ENCODE measurements around the gene TCN1. TPM values are rescaled to one million over a fixed set of nuclear protein-coding genes. Genes with fewer than 3 reads are reported as not detected.

Gene TCN1
- total RNA-seq, 4 donors from 2014 or later: not detected

DNA sequence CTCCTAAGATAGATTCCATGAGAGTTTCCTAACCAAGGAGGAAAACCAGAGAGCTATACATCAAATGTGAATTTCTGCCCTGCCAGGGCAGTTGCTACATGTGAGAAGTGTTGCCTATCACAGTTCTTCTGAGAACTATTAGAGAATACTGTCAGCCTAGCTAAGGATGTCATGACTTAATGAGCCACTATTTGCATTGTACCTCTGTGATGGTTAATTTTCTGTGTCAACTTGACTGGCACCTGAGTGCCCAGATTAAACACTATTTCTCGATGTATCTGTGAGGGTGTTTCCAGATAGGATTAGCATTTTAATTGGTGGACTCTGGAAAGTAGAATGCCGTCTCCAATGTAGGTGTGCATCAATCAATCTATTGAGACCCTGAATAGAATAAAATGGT, 1.7 kb upstream of the TCN1 start:
- peaks cover 0 to 5% (median 0%) of the 10 kb centered on the region in 4 donors for H3K9me3 ChIP-seq
- no peak overlapping the region for H3K27ac ChIP-seq
- no peaks in the 10 kb centered on the region for H3K27me3 ChIP-seq
- H3K4me1 ChIP-seq: no peaks in the 10 kb centered on the region
- no peaks in the 10 kb centered on the region for H3K36me3 ChIP-seq
- TF ChIP-seq POLR2A (IDR thresholded peaks at IDR 0.05): no peak
- TF ChIP-seq, protein P1, sequence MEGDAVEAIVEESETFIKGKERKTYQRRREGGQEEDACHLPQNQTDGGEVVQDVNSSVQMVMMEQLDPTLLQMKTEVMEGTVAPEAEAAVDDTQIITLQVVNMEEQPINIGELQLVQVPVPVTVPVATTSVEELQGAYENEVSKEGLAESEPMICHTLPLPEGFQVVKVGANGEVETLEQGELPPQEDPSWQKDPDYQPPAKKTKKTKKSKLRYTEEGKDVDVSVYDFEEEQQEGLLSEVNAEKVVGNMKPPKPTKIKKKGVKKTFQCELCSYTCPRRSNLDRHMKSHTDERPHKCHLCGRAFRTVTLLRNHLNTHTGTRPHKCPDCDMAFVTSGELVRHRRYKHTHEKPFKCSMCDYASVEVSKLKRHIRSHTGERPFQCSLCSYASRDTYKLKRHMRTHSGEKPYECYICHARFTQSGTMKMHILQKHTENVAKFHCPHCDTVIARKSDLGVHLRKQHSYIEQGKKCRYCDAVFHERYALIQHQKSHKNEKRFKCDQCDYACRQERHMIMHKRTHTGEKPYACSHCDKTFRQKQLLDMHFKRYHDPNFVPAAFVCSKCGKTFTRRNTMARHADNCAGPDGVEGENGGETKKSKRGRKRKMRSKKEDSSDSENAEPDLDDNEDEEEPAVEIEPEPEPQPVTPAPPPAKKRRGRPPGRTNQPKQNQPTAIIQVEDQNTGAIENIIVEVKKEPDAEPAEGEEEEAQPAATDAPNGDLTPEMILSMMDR (IDR thresholded peaks at IDR 0.05): no peak
- no peak overlapping the region for H3K4me3 ChIP-seq
- DNase-seq: no peak

DNA sequence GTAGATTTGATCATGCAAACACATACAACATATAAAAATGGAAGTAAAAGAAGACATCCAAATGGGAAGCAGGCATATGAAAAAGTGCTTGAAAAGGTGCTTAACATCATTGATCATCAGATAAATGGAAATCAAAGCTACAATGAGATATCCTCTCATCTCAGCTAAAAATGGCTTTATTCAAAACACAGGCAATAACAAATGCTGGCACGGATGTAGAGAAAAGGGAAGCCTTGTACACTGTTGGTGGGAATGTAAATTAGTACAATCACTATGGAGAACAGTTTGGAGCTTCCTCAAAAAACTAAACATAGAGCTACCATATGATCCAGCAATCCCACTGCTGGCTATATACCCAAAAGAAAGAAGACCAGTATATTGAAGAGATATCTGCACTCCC, 549 bp upstream of the TCN1 start:
- no peaks in the 10 kb centered on the region for H3K4me1 ChIP-seq
- no peak for DNase-seq
- H3K27me3 ChIP-seq: no peaks in the 10 kb centered on the region
- no peak for TF ChIP-seq POLR2A (IDR thresholded peaks at IDR 0.05)
- TF ChIP-seq, protein P1 (IDR thresholded peaks at IDR 0.05): no peak
- no peak overlapping the region for H3K4me3 ChIP-seq
- peaks cover 0 to 5% (median 0%) of the 10 kb centered on the region in 4 donors for H3K9me3 ChIP-seq
- no peak overlapping the region for H3K27ac ChIP-seq
- H3K36me3 ChIP-seq: no peaks in the 10 kb centered on the region

DNA sequence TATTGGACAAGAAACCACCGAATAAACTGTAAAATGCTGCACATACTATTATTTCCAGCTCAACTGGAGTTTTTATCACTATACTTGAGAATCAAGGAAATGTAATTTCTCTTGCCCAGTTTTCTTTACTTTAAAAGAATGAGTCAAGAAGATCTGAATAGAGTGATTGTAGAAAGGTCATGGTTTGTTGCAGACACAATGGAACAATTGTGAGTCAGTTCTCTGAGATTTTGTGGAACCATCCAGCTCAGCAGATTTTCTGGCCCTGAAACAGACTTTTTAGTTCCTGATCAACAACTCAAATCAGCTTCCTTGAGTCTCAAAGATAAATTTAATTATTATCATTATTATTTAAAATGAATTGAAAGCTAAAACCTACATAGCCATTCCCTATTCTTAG, 1.3 kb downstream of the TCN1 start:
- Histone ChIP-seq H3K9me3 (no peaks in the 10 kb centered on the region), H3K27ac (no peak overlapping the region), H3K4me3 (no peak overlapping the region), H3K4me1 (no peaks in the 10 kb centered on the region), H3K27me3 (no peaks in the 10 kb centered on the region), H3K36me3 (no peaks in the 10 kb centered on the region)
- DNase-seq: no peak
- TF ChIP-seq, protein P1 (IDR thresholded peaks at IDR 0.05): no peak
- TF ChIP-seq POLR2A (IDR thresholded peaks at IDR 0.05): no peak

DNA sequence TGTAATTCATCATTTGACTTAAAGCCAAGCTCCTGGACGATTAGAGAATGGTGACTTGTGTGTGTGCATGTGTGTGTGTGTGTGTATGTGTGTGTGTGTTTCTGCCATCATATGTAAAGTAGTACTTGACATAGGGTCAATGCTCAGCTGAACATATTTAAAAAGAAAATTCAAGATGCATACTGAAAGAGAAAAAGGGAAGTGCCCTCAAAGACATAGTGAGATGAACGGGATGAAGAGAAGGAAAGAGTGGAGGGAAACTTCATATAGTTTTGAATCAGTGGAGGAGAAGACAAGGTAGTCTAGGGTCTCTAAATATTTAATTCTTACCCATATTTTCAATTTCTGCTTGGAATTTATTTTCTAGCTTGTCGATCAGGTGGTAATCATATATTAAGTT, 4.0 kb downstream of the TCN1 start:
- H3K27me3 ChIP-seq: no peaks in the 10 kb centered on the region
- no peak for DNase-seq
- H3K27ac ChIP-seq: no peak overlapping the region
- TF ChIP-seq, protein P1 (IDR thresholded peaks at IDR 0.05): no peak
- TF ChIP-seq POLR2A (IDR thresholded peaks at IDR 0.05): no peak
- H3K4me3 ChIP-seq: no peak overlapping the region
- no peaks in the 10 kb centered on the region for H3K36me3 ChIP-seq
- no peaks in the 10 kb centered on the region for H3K9me3 ChIP-seq
- no peaks in the 10 kb centered on the region for H3K4me1 ChIP-seq

DNA sequence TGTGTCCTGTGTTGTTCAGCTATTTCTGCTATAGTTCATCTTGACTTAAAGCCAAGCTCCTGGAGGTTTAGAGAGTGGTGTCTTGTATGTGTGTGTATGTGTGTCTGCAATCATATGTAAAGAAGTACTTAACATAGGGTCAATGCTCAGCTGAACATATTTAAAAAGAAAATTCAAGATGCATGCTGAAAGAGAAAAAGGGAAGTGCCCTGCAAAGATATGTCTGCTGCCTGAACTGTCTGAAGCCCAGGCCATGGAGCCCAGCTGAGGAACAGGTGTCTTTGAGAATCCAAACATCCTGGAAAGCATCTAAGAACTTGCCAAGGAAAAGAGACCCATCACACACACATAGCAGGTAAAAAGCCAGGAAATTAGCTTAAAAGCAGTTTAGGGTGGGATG, 6.6 kb downstream of the TCN1 start:
- Histone ChIP-seq H3K9me3 (no peaks in the 10 kb centered on the region), H3K27me3 (no peaks in the 10 kb centered on the region), H3K4me1 (no peaks in the 10 kb centered on the region), H3K27ac (no peak overlapping the region), H3K4me3 (no peak overlapping the region), H3K36me3 (no peaks in the 10 kb centered on the region)
- TF ChIP-seq, protein P1 (IDR thresholded peaks at IDR 0.05): no peak
- DNase-seq: no peak

Data from Peyer's patch (tissue), 4 donors.